Lower leg skin (tissue), 4 donors: ENCODE results near the gene ZSCAN22. TPM values are rescaled to one million over a fixed set of nuclear protein-coding genes. Genes with fewer than 3 reads are reported as not detected.

Experiments
- DNase-seq, 2 donors: peaks; one replicate each; pipeline ENCODE4 v3.0.0-alpha.2; 2019; ENCODE audit warnings: low spot score in 2 of 2
- H3K4me3 ChIP-seq: fragments of 200-600 bp; sonication (generic); 2 replicates; pipeline ENCODE4 v1.5.1; 2017; ENCODE audit warnings: mild to moderate bottlenecking, low read depth; ENCODE audit not compliant: poor library complexity, severe bottlenecking
- CTCF ChIP-seq, 3 donors: fragments of 450-650 bp; IDR thresholded peaks; one replicate each; pipeline ENCODE4 v1.5.1; 2016; ENCODE audit warnings: antibody characterized with exemption in 3 of 3, mild to moderate bottlenecking in 3 of 3, moderate library complexity in 2 of 3
- POLR2A ChIP-seq, 2 donors: fragments of 450-650 bp; IDR thresholded peaks; one replicate each; pipeline ENCODE4 v1.6.1; 2016 to 2017; ENCODE audit warnings: antibody characterized with exemption in 2 of 2, mild to moderate bottlenecking in 1 of 2, moderate library complexity in 1 of 2
- WGBS, 2 donors: methylation state at CpG; one replicate each; pipeline ENCODE4 v1.1.5; 2018; 5-methylcytosine and 5-hydroxymethylcytosine counted together
- intact Hi-C: fragments of 100-400 bp; cut with DNase I; formaldehyde crosslinking; loops from one replicate; pipeline ENCODE4 v1.15.0; 2023; ENCODE audit warnings: low total_unique reads
- total RNA-seq, 4 donors: library from RNA; depleted of rRNA; stranded (reverse); fragments of >200 nt; gene quantifications; one replicate each; pipeline ENCODE4 v1.1.0, GENCODE V29; 2016

The ZSCAN22 gene
- total RNA-seq, 4 donors from 2014 or later, result 4.8 to 7.7 (median 5.4) TPM

- no peak for TF ChIP-seq POLR2A (IDR thresholded peaks at IDR 0.05)
- DNase-seq, result no peak
- 76 to 77% methylated on average over 6 of the region's 6 CpGs for WGBS, 2 donors
- intact Hi-C loops, result no loop called here
- no peak overlapping the region for H3K4me3 ChIP-seq
These were observed 1.3 kb upstream of the ZSCAN22 start for GRCh38 chr19:58325311-58326022.

GRCh38 chr19:58326501-58326913 is 287 bp upstream of the ZSCAN22 start:
- no peak for DNase-seq
- peak overlapping the region; percentile 69 for H3K4me3 ChIP-seq
- TF ChIP-seq CTCF (IDR thresholded peaks at IDR 0.05) (no peak), POLR2A (IDR thresholded peaks at IDR 0.05) (no peak)
- WGBS, 2 donors, result 1 to 3% methylated on average over 9 of the region's 9 CpGs
- intact Hi-C loops, result no loop called here

- no peak overlapping the region for H3K4me3 ChIP-seq
- TF ChIP-seq CTCF (IDR thresholded peaks at IDR 0.05) (no peak), POLR2A (IDR thresholded peaks at IDR 0.05) (no peak)
- DNase-seq, result no peak
- 68 to 75% methylated on average over 10 of the region's 10 CpGs for WGBS, 2 donors
- intact Hi-C loops, result no loop called here
These were observed 2.2 kb downstream of the ZSCAN22 start for GRCh38 chr19:58328999-58329398.

GRCh38 chr19:58330458-58330857 is 3.7 kb downstream of the ZSCAN22 start:
- intact Hi-C loops, result no loop called here
- DNase-seq, result no peak
- TF ChIP-seq POLR2A (IDR thresholded peaks at IDR 0.05) (no peak), CTCF (IDR thresholded peaks at IDR 0.05) (no peak)
- H3K4me3 ChIP-seq, result no peak overlapping the region
- 59 to 68% methylated on average over 4 of the region's 4 CpGs for WGBS, 2 donors

DNA sequence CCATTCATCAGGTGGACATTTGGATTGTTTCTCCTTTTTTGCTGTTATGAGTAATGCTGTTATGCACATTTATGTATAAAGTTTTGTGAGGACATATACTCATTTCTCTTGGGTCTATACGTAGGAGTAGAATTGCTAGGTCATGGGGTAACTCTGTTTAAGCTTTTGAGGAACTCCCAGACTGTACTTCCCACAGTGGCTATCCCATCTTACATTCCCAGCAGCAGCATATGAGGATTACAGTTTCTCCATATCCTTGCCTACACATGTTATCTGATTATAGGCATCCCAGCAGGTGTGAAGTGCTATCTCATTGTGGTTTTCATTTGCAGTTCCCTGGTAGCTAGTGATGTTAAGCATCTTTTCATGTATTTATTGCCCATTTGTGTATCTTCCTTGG is 5.9 kb downstream of the ZSCAN22 start:
- intact Hi-C loops, result no loop called here
- no peak for DNase-seq
- TF ChIP-seq CTCF (IDR thresholded peaks at IDR 0.05), result no peak
- TF ChIP-seq POLR2A (IDR thresholded peaks at IDR 0.05), result no peak
- 96 to 100% methylated on average over 1 of the region's 1 CpG for WGBS, 2 donors
- H3K4me3 ChIP-seq, result no peak overlapping the region

DNA sequence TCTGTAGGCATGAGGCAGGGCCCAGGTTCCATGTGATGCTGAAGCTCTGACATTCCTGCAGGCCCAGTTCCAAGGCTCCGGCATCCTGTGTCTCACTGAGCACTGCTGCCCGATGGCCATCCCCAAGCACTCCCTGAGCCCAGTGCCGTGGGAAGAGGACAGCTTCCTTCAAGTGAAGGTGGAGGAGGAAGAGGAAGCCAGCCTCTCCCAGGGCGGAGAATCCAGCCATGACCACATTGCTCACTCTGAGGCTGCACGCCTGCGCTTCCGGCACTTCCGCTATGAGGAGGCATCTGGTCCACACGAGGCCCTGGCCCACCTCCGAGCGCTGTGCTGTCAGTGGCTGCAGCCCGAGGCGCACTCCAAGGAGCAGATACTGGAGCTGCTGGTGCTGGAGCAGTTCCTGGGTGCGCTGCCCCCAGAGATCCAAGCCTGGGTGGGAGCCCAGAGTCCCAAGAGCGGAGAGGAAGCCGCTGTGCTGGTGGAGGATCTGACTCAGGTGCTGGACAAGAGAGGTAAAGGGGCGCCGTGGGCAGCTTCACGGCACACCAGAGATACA is 8.0 kb downstream of the ZSCAN22 start:
- 91 to 95% methylated on average over 17 to 19 of the region's 19 CpGs for WGBS, 2 donors

More for the DNA sequence above, 8.0 kb downstream of the ZSCAN22 start:
- H3K4me3 ChIP-seq, result no peak overlapping the region
- TF ChIP-seq CTCF (IDR thresholded peaks at IDR 0.05), result no peak
- no peak for TF ChIP-seq POLR2A (IDR thresholded peaks at IDR 0.05)
- no peak for DNase-seq
- intact Hi-C loops, result no loop called here
